ELF-1 (cell line): Measurements from ENCODE around the gene ZNF280B.
A peak's percentile ranks its signal among the peaks of the same experiment; 100 is the strongest.
"Not testable (repeated sequence)": the region's sequence is repeated elsewhere in the genome, so short reads cannot be mapped to it uniquely, and the experiment has no call there.

Experiments
- DNase-seq: peaks from one replicate; pipeline ENCODE4 v3.0.0-alpha.2; 2016; ENCODE audit warnings: low read depth, low spot score

The ZNF280B gene

GRCh38 chr22:22509912-22510311 lies 1.4 kb upstream of the ZNF280B start:
- not testable (repeated sequence) for DNase-seq

GRCh38 chr22:22507743-22508273 lies 734 bp downstream of the ZNF280B start:
- DNase-seq, result no peak

DNA sequence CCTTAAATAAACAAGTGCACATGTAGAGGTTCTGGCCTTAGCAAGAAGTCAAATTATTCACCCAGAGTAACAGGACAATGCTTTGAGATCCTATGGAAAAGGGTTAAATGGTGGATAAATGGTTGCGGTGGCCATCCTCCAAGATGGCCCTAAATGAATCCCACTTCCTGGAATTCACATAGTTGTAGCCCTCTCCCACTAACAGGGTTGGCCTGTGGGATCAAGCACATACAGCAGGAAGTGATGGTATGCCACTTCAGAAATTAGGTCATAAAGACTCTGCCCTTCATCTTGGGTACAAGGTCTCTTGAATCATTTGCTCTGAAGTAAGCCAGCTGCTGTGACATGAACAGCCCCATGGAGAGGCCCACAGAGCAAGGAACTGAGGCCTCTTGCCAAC lies 1.8 kb downstream of the ZNF280B start:
- no peak for DNase-seq

GRCh38 chr22:22498267-22498666 lies 10.3 kb downstream of the ZNF280B start:
- no peak for DNase-seq

DNA sequence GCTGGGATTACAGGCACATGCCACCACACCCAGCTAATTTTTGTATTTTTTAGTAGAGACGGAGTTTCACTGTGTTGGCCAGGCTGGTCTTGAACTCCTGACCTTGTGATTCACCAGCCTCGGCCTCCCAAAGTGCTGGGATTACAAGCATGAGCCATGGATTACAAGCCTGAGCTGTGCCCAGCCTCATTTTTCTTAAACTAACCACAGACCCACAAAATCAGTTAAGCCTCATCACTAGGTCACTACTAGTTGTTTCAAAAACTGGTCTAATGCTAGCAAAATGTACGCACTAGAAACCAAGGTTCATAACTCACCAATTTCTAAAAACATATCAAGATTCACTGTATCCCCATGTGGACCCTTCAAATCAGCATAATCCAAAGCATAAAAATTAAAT lies 17.0 kb downstream of the ZNF280B start:
- not testable (repeated sequence) for DNase-seq

- no peak for DNase-seq
These were observed 19.8 kb downstream of the ZNF280B start for GRCh38 chr22:22488736-22489135.

DNA sequence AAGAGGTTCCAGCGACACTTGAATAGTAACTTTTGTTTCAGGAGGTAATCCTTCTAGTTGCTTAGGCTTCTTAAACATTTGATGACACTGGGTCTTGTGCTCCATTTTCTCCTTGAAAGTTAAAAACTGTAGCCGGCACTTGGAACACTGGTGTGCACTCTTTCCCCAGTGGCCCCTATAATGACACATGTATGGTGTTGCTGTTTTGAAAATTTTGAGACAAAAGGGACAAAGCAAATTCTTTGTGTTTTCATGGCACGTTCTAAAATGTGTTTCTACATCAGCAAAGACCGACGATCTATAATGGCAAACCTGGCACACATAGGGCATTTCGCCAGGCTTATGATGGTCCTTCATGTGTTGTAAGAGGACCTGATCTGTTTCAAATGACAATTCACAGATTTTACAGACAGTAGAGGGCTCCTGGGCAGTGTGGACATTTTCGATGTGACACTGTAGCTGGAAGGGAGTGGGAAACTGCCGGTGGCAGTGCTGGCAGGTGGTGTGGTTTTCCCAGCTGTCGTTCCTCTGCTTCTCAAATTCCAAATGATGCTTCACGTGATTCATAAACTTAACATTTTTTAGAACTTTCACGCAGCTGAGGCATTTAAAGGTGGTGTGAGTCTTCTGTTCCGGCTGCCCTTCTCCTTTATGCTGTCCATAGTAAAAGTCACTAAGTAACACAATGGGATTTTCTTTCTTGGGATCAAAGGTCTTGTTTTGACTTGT lies 20.5 kb downstream of the ZNF280B start:
- DNase-seq, result no peak

GRCh38 chr22:22487059-22487458 lies 21.5 kb downstream of the ZNF280B start:
- no peak for DNase-seq

DNA sequence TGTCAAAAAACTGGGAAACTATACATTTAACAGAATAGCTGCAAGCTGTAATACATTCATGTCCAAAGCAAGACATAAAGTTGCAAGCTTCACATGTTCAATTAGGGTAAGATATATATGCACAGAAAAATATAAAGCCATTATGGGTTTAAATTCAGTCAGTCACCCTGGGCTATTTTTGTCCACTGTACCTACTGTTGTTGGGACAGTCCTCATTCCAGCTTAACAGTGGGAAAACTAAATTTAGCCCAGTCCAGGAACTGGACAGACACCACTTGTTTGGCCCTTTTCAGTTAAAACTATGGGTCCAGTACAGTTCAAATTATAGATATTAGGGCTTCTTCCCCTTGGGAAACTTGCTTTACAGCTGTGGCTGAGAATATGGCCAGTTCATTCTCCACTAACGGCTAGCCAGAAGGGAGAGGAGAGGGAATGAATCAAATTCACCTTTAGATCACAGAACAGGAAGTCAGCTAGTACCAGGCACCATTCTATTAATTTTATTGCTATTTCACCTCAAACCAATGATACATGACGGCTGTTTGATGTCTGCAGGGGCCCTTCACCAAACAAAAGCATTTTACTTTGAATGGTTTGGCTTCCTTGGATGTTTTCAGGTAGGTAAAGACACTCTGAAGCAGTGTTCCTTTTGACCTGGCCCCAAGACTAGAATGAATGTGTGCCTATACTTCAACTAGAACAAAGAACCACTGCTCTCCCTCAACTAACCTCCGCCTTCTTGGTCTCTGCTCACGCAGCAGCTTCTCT lies 22.2 kb downstream of the ZNF280B start:
- DNase-seq, result no peak

DNA sequence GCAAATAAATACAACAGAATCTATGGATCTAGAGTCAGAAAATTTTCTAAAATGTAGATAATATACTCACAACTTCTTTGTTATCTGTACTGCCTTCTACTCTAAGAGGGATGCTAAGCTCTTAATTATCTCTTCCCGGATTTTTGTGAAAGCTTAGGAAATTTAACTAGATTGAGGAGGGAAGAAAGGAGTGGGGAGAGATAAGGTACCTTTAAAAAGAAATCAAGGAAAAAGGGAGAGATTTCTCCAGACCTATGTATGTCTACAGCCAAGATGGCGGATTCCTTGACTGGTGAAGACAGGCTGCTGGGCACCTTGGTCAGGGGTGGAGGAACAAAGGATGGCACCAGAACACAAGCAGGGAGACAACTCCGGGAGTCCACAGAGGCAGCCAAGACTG lies 23.0 kb downstream of the ZNF280B start:
- DNase-seq, result no peak

DNA sequence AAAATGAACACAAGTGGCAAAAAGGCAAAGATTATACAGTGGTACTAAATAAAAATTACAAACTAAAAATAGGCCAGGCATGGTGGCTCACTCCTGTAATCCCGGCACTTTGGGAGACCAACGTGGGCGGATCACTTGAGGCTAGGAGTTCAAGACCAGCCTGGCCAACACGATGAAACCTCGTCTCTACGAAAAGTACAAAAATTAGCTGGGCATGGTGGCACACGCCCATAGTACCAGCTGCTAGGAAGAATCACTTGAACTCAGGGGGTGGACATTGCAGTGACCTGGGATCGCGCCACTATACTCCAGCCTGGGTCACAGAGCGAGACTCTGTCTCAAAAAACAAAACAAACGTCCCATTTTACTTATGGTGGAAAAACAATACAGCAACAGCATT lies 24.5 kb downstream of the ZNF280B start:
- DNase-seq, result no peak

- DNase-seq, result no peak
These were observed 27.6 kb downstream of the ZNF280B start for GRCh38 chr22:22480940-22481339.

- no peak for DNase-seq
These were observed 28.5 kb downstream of the ZNF280B start for GRCh38 chr22:22479999-22480532.

DNA sequence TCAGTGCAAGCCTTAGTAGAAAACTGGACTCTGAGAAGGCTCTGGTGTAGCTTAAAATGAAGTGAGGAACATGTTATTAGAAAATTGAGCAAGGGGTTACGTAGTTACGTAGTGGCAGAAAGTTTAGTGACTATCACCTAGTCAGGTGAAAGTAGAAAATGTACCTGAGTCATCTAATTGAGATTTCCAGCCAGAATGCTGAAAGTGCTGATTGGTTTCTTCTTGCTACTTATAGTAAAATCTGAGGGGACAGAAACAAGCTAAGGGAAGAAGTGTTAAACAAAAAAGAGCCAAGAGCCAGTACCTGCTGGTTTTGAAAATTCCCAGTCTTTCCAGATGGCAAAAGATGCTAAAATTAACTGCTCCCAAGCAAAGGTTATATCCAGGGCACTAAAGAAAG lies 29.4 kb downstream of the ZNF280B start:
- no peak for DNase-seq

DNA sequence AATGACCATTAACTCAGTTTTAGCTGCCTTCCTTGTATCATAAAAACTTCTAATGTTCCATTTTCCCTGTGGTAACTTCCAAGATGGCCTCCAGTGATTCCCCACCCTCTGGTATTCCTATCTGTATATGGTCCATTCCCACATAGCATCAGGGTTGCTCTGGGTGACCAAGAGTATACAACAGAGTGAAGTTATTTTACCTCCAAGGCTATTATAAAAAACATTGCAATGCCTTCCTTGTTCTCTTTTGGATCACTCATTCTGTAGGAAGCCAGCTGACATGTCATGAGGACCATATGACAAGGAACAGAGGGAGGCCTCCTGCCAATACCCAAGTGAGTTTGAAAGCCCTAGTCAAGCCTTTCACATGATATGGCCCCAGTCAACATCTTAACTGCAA lies 30.1 kb downstream of the ZNF280B start:
- DNase-seq, result no peak

- DNase-seq, result peak; percentile 61
These were observed 33.8 kb downstream of the ZNF280B start for GRCh38 chr22:22474733-22475132.

GRCh38 chr22:22471104-22471503 lies 37.4 kb downstream of the ZNF280B start:
- not testable (repeated sequence) for DNase-seq

GRCh38 chr22:22469527-22469926 lies 39.0 kb downstream of the ZNF280B start:
- no peak for DNase-seq

- DNase-seq, result not testable (repeated sequence)
These were observed 39.6 kb downstream of the ZNF280B start for GRCh38 chr22:22468794-22469469.

DNA sequence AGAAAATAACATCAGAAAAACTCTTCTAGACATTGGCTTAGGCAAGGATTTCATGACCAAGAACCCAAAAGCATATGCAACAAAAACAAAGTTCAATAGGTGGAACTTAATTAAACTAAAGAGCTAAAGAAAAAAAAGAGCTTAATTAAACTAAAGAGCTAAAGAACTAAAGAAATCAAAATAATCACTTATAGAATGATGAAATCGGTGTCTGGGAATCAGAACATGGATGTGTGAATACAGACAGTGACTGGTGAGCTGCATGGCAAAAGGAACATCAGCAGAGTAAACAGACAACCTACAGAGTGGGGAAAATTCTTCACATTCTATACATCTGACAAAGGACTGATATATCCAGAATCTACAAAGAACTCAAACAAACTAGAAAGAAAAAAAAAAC lies 41.4 kb downstream of the ZNF280B start:
- no peak for DNase-seq

- no peak for DNase-seq
These were observed 42.8 kb downstream of the ZNF280B start for GRCh38 chr22:22465782-22466181.

DNA sequence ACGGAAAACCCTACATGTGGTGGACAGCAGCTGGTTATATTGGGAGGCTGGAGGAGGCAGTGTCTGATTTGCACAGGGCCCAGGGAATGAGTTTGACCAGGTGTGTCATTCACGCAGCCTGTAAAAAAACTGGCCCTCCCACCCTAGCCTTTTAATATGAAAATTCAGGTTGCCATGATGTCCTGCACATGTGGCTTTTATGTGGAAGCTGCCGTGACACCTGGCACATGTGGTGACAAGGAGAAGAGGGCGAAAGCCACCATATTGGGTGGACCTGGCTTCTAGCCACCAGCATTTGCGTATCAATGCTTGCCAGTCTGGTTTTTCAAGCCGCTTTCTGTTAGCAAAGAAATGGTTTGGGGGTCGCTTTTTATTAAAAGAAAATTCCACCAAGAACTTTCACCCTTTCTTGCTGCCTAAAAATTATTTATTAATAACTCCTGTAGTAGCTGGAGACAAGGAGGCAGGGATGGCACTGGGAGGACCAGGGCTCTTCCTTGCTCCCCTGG lies 43.4 kb downstream of the ZNF280B start:
- no peak for DNase-seq
